CD4-positive, CD25-positive, alpha-beta regulatory T cell (primary cell): ENCODE results near the gene FAM162B. TPM values are rescaled to one million over a fixed set of nuclear protein-coding genes. Genes with fewer than 3 reads are reported as not detected.

Experiments
- ATAC-seq, 2 donors: fragments of 150-1000 bp; cut with Tn5 transposase; one replicate each; pipeline ENCODE4 v1.10.0; 2021; ENCODE audit warnings: low read depth in 2 of 2, moderate number of reproducible peaks in 2 of 2, moderate library complexity in 1 of 2
- DNase-seq, 3 donors: peaks; one replicate each; pipeline versions ENCODE4 v3.0.0 to v3.0.0-alpha.2; 2012 to 2022; ENCODE audit warnings: mixed read lengths in 1 of 3
- H3K27ac ChIP-seq: one replicate; pipeline ENCODE4 v1.7.0; 2013; ENCODE audit warnings: mild to moderate bottlenecking, low read length; ENCODE audit not compliant: insufficient read depth, poor library complexity, severe bottlenecking
- H3K27me3 ChIP-seq: one replicate; pipeline ENCODE4 v1.7.0; 2013; ENCODE audit warnings: low read length; ENCODE audit not compliant: control insufficient read depth, insufficient read depth
- H3K36me3 ChIP-seq: one replicate; pipeline ENCODE4 v1.7.0; 2013; ENCODE audit warnings: mild to moderate bottlenecking, low read length, moderate library complexity; ENCODE audit not compliant: control insufficient read depth, insufficient read depth
- H3K4me1 ChIP-seq: 2 replicates; pipeline ENCODE4 v1.7.0; 2013; ENCODE audit warnings: mild to moderate bottlenecking, low read length; ENCODE audit not compliant: insufficient read depth, control insufficient read depth, poor library complexity, severe bottlenecking
- H3K4me3 ChIP-seq: one replicate; pipeline ENCODE4 v1.7.0; 2013; ENCODE audit warnings: low read depth, mild to moderate bottlenecking, low read length, moderate library complexity
- H3K9me3 ChIP-seq, 2 experiments: 1 replicate in 1 of 2; 2 replicates in 1 of 2; pipeline ENCODE4 v1.7.0; 2013; ENCODE audit warnings: low read length in 2 of 2, mild to moderate bottlenecking in 1 of 2, moderate library complexity in 1 of 2; ENCODE audit not compliant: control insufficient read depth in 2 of 2
- H3K27ac Mint-ChIP-seq, 3 donors: one replicate each; pipeline ENCODE4 v1.8.0; 2020 to 2022; ENCODE audit warnings: mild to moderate bottlenecking in 3 of 3, mixed read lengths in 3 of 3, moderate library complexity in 2 of 3
- H3K27me3 Mint-ChIP-seq: one replicate; pipeline ENCODE4 v1.8.0; 2022; ENCODE audit warnings: mild to moderate bottlenecking, mixed read lengths
- H3K36me3 Mint-ChIP-seq: one replicate; pipeline ENCODE4 v1.8.0; 2020; ENCODE audit warnings: mixed read lengths
- H3K4me1 Mint-ChIP-seq, 4 donors: one replicate each; pipeline ENCODE4 v1.8.0; 2020 to 2022; ENCODE audit warnings: mixed read lengths in 4 of 4, mild to moderate bottlenecking in 1 of 4
- H3K4me3 Mint-ChIP-seq, 4 donors: one replicate each; pipeline ENCODE4 v1.8.0; 2020 to 2022; ENCODE audit warnings: mild to moderate bottlenecking in 4 of 4, mixed read lengths in 4 of 4, moderate library complexity in 3 of 4
- H3K9me3 Mint-ChIP-seq, 7 donors: one replicate each; pipeline ENCODE4 v1.8.0; 2020 to 2022; ENCODE audit warnings: mixed read lengths in 7 of 7, mild to moderate bottlenecking in 3 of 7, moderate library complexity in 2 of 7
- polyA plus RNA-seq, 4 donors: library from polyadenylated mRNA; unstranded; fragments of 300-500 nt; fragmentation: Illumina TruSeq; gene quantifications; one replicate each; pipeline ENCODE4 v1.2.3, GENCODE V29; 2021
- total RNA-seq: library from RNA; stranded (reverse); gene quantifications from one replicate; pipeline ENCODE4 v1.2.3, GENCODE V29; 2022

FAM162B gene
- total RNA-seq (not detected), polyA plus RNA-seq (not detected)

DNA sequence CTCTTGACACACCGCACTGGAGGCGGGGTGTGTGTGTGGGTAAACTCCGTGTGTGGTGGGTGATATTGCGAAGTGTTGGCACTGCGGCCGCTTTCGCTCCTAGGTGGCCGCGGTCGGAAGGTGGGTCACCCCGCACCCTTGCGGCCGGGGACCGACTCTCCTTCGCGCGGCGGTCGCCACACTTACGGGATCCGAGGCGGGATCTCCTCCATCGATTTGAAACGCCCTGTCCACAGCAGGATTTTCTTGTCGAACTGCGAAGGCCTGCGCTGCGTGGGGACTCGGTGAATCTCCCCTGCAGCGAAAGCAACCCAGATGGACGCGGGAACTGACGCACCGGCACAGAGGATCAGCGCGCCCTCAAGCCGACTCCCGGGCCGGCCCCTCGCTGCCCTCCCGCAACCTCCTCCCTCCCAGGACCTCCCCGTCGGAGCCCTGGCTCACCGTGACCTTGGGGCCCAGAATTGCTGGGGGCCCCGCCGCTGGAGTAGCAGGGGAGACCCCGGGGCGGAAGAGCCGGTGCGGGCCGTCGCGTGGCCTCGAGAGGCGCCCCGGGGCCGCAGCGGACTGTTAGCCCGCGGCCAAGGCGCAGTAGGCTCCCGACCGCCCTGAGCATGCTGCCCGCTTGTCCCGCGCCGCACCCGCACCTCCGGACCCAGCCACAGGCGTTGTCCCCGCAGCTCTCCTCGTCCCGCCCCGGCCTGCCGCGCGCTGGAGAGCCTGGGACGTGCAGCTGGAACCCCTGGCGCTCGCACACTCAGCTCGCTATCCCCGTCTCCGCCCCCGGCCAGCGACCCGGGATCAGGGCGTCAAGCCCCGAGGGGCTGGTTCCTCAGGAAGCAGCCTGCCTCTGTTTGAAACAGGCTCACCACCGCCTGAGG, at the start of gene FAM162B:
Gene FAM162B (minus strand): TSS at position 759 of the 881 bp plus-strand sequence. CDS start 143 bp downstream, at position 616.
- peak within 1 kb of the TSS in 1 of 3 donors; percentile 28 for H3K27ac Mint-ChIP-seq
- peaks cover 60% of the 10 kb centered on the region for H3K27me3 Mint-ChIP-seq
- DNase-seq (peak in 1 of 3 donors; percentile 4), ATAC-seq (no peak)
- peaks cover 0 to 14% (median 1%) of the 10 kb centered on the region in 4 donors for H3K4me1 Mint-ChIP-seq
- H3K4me1 ChIP-seq: peaks cover 11% of the 10 kb centered on the region
- no peak within 1 kb of the TSS for H3K4me3 ChIP-seq
- peaks cover 40% of the 10 kb centered on the region for H3K27me3 ChIP-seq
- no peaks in the 10 kb centered on the region for H3K36me3 ChIP-seq
- no peaks in the 10 kb centered on the region for H3K9me3 ChIP-seq
- H3K4me3 Mint-ChIP-seq: peak within 1 kb of the TSS in 3 of 4 donors; percentile 33 to 74 (median 71)
- H3K36me3 Mint-ChIP-seq: peaks cover 4% of the 10 kb centered on the region
- H3K9me3 Mint-ChIP-seq: peaks cover 0 to 6% (median 0%) of the 10 kb centered on the region in 7 donors
- H3K27ac ChIP-seq: no peak within 1 kb of the TSS

DNA sequence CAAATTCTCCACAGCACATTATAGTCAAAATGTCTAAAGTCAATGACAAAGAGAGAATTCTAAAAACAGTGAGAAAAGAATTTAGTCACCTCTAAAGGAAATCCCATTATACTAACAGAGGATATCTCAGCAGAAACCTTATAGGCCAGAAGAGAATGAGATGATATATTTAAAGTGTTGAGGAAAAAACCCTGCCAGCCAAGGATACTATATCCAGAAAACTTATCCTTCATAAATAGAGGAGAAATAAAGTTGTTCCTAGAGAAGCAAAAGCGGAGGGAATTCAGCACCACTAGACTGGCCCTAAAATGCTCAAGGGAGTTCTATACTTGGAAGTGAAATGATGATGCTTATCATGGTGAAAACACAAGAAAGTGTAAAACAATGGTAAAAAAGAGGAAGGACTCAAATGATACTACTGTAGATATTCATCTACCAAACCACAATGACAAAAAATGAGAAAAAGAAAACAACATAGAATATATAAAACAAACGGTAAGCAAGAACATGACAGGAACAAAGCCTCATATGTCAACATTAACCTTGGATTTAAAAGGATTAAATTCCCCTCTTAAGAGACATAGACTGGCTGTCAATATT, 46.6 kb upstream of the FAM162B start:
- Mint-ChIP-seq H3K4me3 (no peak overlapping the region), H3K27ac (no peak overlapping the region), H3K9me3 (peaks cover 2 to 32% (median 7%) of the 10 kb centered on the region in 7 donors), H3K36me3 (no peaks in the 10 kb centered on the region), H3K27me3 (no peaks in the 10 kb centered on the region), H3K4me1 (no peaks in the 10 kb centered on the region)
- Histone ChIP-seq H3K27me3 (peaks cover 1% of the 10 kb centered on the region), H3K4me1 (no peaks in the 10 kb centered on the region), H3K27ac (no peak overlapping the region), H3K36me3 (no peaks in the 10 kb centered on the region), H3K4me3 (no peak overlapping the region), H3K9me3 (peaks cover 4 to 5% of the 10 kb centered on the region in 2 experiments)
- ATAC-seq: no peak
- DNase-seq: no peak

GRCh38 chr6:116801971-116802370, 36.5 kb upstream of the FAM162B start:
- H3K4me3 ChIP-seq: no peak overlapping the region
- no peaks in the 10 kb centered on the region for H3K36me3 ChIP-seq
- Mint-ChIP-seq H3K4me3 (no peak overlapping the region), H3K27ac (no peak overlapping the region), H3K27me3 (peaks cover 14% of the 10 kb centered on the region), H3K9me3 (peaks cover 0 to 8% (median 0%) of the 10 kb centered on the region in 7 donors), H3K36me3 (no peaks in the 10 kb centered on the region), H3K4me1 (no peaks in the 10 kb centered on the region)
- no peaks in the 10 kb centered on the region for H3K27me3 ChIP-seq
- DNase-seq: no peak
- no peak overlapping the region for H3K27ac ChIP-seq
- H3K9me3 ChIP-seq: no peaks in the 10 kb centered on the region
- H3K4me1 ChIP-seq: no peaks in the 10 kb centered on the region
- no peak for ATAC-seq

DNA sequence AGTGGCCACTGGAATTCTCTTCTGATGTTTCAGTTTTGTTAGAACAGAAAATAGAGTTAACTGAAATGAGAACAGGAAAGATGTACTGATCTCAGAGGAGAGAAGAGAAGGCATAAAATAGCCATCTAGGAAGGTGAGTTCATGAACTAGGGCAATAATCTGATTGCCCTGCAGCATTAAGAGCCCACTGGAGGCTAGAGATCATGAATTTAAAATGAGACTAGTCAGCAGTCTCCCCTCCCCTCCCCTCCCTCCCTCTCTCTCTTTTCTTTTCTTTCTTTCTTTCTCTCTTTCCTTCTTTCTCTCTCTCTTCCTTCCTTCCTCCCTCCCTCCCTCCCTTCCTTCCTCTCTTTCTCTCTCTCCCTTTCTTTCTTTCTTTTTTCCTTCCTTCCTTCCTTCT, 34.4 kb upstream of the FAM162B start:
- Histone ChIP-seq H3K27me3 (no peaks in the 10 kb centered on the region), H3K4me1 (no peaks in the 10 kb centered on the region), H3K27ac (no peak overlapping the region), H3K36me3 (no peaks in the 10 kb centered on the region), H3K4me3 (no peak overlapping the region), H3K9me3 (no peaks in the 10 kb centered on the region)
- Mint-ChIP-seq H3K4me3 (no peak overlapping the region), H3K27ac (no peak overlapping the region), H3K4me1 (no peaks in the 10 kb centered on the region), H3K9me3 (peaks cover 0 to 9% (median 0%) of the 10 kb centered on the region in 7 donors), H3K36me3 (no peaks in the 10 kb centered on the region), H3K27me3 (peaks cover 14% of the 10 kb centered on the region)
- ATAC-seq (no peak), DNase-seq (no peak)

DNA sequence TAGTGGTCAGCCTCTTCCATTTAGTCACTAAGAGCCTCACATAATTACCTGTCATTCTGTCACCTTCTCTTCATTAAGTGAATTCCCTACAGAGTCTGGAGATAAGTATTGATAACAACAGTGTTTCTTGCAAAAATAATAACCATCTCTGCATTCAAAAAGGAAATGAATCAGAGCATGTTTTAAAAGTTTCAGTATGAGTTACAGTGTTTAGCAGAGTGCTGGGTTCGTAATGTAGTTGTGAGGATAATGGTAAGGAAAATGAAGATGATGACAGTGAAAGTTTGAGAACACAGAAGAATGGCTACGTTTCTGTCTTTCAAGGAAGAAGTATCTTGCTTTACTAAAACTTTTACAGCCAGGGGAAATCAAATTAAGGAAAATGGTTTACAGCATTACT, 32.1 kb upstream of the FAM162B start:
- ATAC-seq: no peak
- H3K27ac Mint-ChIP-seq: no peak overlapping the region

DNA sequence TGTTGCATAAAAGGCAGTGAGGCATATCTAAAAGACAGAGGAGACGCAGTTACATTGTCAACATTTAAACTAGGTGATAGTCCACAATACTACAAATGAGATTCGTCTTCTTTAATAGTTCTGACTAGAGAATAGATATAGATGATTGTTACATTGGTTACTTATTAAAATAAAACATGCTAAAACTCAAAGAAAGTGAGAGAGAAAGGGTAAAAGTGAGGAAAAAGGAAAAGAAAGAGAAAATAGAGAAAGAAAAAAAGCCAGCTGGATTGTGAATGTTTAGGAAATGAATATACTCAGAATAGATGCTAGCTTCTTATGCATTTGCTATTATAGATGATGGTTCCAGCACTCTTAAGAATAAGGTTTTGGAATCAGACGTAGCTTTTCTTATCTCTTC, 27.7 kb upstream of the FAM162B start:
- Histone ChIP-seq H3K36me3 (no peaks in the 10 kb centered on the region), H3K4me1 (no peaks in the 10 kb centered on the region), H3K27ac (no peak overlapping the region), H3K27me3 (peaks cover 2% of the 10 kb centered on the region), H3K4me3 (no peak overlapping the region), H3K9me3 (no peaks in the 10 kb centered on the region)
- no peak overlapping the region for H3K27ac Mint-ChIP-seq
- H3K4me1 Mint-ChIP-seq: peaks cover 0 to 5% (median 0%) of the 10 kb centered on the region in 4 donors
- H3K27me3 Mint-ChIP-seq: peaks cover 4% of the 10 kb centered on the region
- H3K36me3 Mint-ChIP-seq: no peaks in the 10 kb centered on the region
- DNase-seq: no peak
- no peak for ATAC-seq
- no peak overlapping the region for H3K4me3 Mint-ChIP-seq
- H3K9me3 Mint-ChIP-seq: peaks cover 0 to 3% (median 0%) of the 10 kb centered on the region in 7 donors

More for the DNA sequence above, 32.1 kb upstream of the FAM162B start:
- no peaks in the 10 kb centered on the region for H3K36me3 Mint-ChIP-seq
- Histone ChIP-seq H3K9me3 (no peaks in the 10 kb centered on the region), H3K27ac (no peak overlapping the region), H3K4me3 (no peak overlapping the region), H3K27me3 (no peaks in the 10 kb centered on the region), H3K36me3 (no peaks in the 10 kb centered on the region), H3K4me1 (no peaks in the 10 kb centered on the region)
- H3K27me3 Mint-ChIP-seq: peaks cover 8% of the 10 kb centered on the region
- no peak overlapping the region for H3K4me3 Mint-ChIP-seq
- H3K4me1 Mint-ChIP-seq: peaks cover 0 to 5% (median 0%) of the 10 kb centered on the region in 4 donors
- peaks cover 0 to 5% (median 0%) of the 10 kb centered on the region in 7 donors for H3K9me3 Mint-ChIP-seq
- DNase-seq: no peak

- Histone ChIP-seq H3K36me3 (no peaks in the 10 kb centered on the region), H3K4me3 (no peak overlapping the region), H3K4me1 (no peaks in the 10 kb centered on the region), H3K9me3 (no peaks in the 10 kb centered on the region), H3K27ac (no peak overlapping the region), H3K27me3 (no peaks in the 10 kb centered on the region)
- H3K27ac Mint-ChIP-seq: no peak overlapping the region
- no peaks in the 10 kb centered on the region for H3K36me3 Mint-ChIP-seq
- H3K9me3 Mint-ChIP-seq: peaks cover 0 to 2% (median 0%) of the 10 kb centered on the region in 7 donors
- DNase-seq: no peak
- no peak for ATAC-seq
- H3K4me1 Mint-ChIP-seq: no peaks in the 10 kb centered on the region
- no peak overlapping the region for H3K4me3 Mint-ChIP-seq
- H3K27me3 Mint-ChIP-seq: peaks cover 12% of the 10 kb centered on the region
These were observed 18.3 kb upstream of the FAM162B start for GRCh38 chr6:116783852-116784251.
